Mucosa of descending colon (tissue), 3 donors: ENCODE results near the gene TPRA1. TPM values are rescaled to one million over a fixed set of nuclear protein-coding genes. Genes with fewer than 3 reads are reported as not detected.
A peak's percentile ranks its signal among the peaks of the same experiment; 100 is the strongest.

Experiments used
- ATAC-seq: fragments of 200-7000 bp; cut with Tn5 transposase; one replicate; pipeline ENCODE4 v1.9.1; 2020; ENCODE audit warnings: mild to moderate bottlenecking, moderate library complexity
- DNase-seq, 3 donors: peaks; one replicate each; pipeline ENCODE4 v3.0.0-alpha.2; 2020
- H3K36me3 ChIP-seq: fragments of 200-600 bp; one replicate; pipeline ENCODE4 v1.8.0; 2021; ENCODE audit warnings: low read depth, mild to moderate bottlenecking
- H3K4me1 ChIP-seq: fragments of 200-600 bp; one replicate; pipeline ENCODE4 v1.8.0; 2021; ENCODE audit warnings: low read depth, mild to moderate bottlenecking
- H3K4me3 ChIP-seq: fragments of 200-600 bp; one replicate; pipeline ENCODE4 v1.8.0; 2021; ENCODE audit warnings: mild to moderate bottlenecking
- H3K9me3 ChIP-seq: fragments of 200-600 bp; one replicate; pipeline ENCODE4 v1.8.0; 2021; ENCODE audit warnings: mild to moderate bottlenecking
- CTCF ChIP-seq: fragments of 200-600 bp; IDR thresholded peaks from one replicate; pipeline ENCODE4 v1.8.0; 2022; ENCODE audit warnings: antibody characterized with exemption, mild to moderate bottlenecking
- intact Hi-C, 2 donors: fragments of 100-400 bp; cut with DNase I in 1 of 2; cut with micrococcal nuclease in 1 of 2; formaldehyde crosslinking; loops; one replicate each; pipeline versions ENCODE4 v1.11.0 to v1.11.1; 2022; cut with DNase I, micrococcal nuclease
- total RNA-seq, 3 donors: library from RNA; stranded (reverse); fragmentation: NEBNext Ultra II Directional in 2 of 3; extraction: Animal tissue kit (Norgen Biotek cat#: 25700) in 2 of 3; gene quantifications; one replicate each; pipeline versions ENCODE4 v1.2.1 to v1.2.4, GENCODE V29; 2021 to 2023
- donor health status: DM: no; HTN: no; CAD: no; lungs with moderate emphysema.
- donor health status: DM: no; HTN: no; CAD: no.
- donor health status: DM: no; HTN: yes; CAD: no.

Gene TPRA1
- total RNA-seq, 3 donors from 2014 or later, result 24.2 to 37.0 (median 29.3) TPM

- no peaks in the 10 kb centered on the region for H3K36me3 ChIP-seq
- intact Hi-C loops, result loop anchor here in 1 of 2 donors (5.0 kb wide), 1 partner anchor 873 kb away; no protein-coding TSS in a partner anchor
- no peak for DNase-seq
- H3K4me3 ChIP-seq, result no peak overlapping the region
- no peak for TF ChIP-seq CTCF
- no peak for ATAC-seq
- peaks cover 7% of the 10 kb centered on the region for H3K4me1 ChIP-seq
- no peaks in the 10 kb centered on the region for H3K9me3 ChIP-seq
Measured at GRCh38 chr3:127550468-127551157, 39.9 kb downstream of the TPRA1 start.

- H3K4me1 ChIP-seq, result peaks cover 7% of the 10 kb centered on the region
- no peak overlapping the region for H3K4me3 ChIP-seq
- H3K36me3 ChIP-seq, result no peaks in the 10 kb centered on the region
- no peaks in the 10 kb centered on the region for H3K9me3 ChIP-seq
- DNase-seq (no peak), ATAC-seq (no peak)
- no peak for TF ChIP-seq CTCF
- intact Hi-C loops, result loop anchor here (5.0 to 10.0 kb wide), 2 partner anchors 805 to 873 kb away; no protein-coding TSS in a partner anchor
Measured at GRCh38 chr3:127549826-127550467, 40.6 kb downstream of the TPRA1 start.

- no peaks in the 10 kb centered on the region for H3K36me3 ChIP-seq
- no peaks in the 10 kb centered on the region for H3K9me3 ChIP-seq
- ATAC-seq, result peak; percentile 88
- intact Hi-C loops, result loop anchor here in 1 of 2 donors (10.0 kb wide), 1 partner anchor 803 kb away; no protein-coding TSS in a partner anchor
- TF ChIP-seq CTCF, result peak; percentile 70
- peak overlapping the region; percentile 25 for H3K4me3 ChIP-seq
- DNase-seq, result peak; percentile 83 to 88 (median 86)
- H3K4me1 ChIP-seq, result peaks cover 7% of the 10 kb centered on the region
Measured at GRCh38 chr3:127547761-127548605, 42.5 kb downstream of the TPRA1 start.

- intact Hi-C loops, result loop anchor here in 1 of 2 donors (10.0 kb wide), 1 partner anchor 802 kb away; no protein-coding TSS in a partner anchor
- TF ChIP-seq CTCF, result no peak
- peak; percentile 19 for ATAC-seq
Measured at GRCh38 chr3:127546970-127547733, 43.4 kb downstream of the TPRA1 start.

GRCh38 chr3:127546554-127546953 lies 44.0 kb downstream of the TPRA1 start:
- no peak overlapping the region for H3K4me3 ChIP-seq
- H3K36me3 ChIP-seq, result no peaks in the 10 kb centered on the region
- no peak for TF ChIP-seq CTCF
- no peaks in the 10 kb centered on the region for H3K9me3 ChIP-seq
- ATAC-seq (no peak), DNase-seq (no peak)
- intact Hi-C loops, result loop anchor here in 1 of 2 donors (10.0 kb wide), 1 partner anchor 802 kb away; no protein-coding TSS in a partner anchor
- peaks cover 21% of the 10 kb centered on the region for H3K4me1 ChIP-seq

More at GRCh38 chr3:127546970-127547733, 43.4 kb downstream of the TPRA1 start:
- Histone ChIP-seq H3K4me3 (no peak overlapping the region), H3K36me3 (no peaks in the 10 kb centered on the region), H3K4me1 (peaks cover 15% of the 10 kb centered on the region), H3K9me3 (no peaks in the 10 kb centered on the region)
- DNase-seq, result peak in 2 of 3 donors; percentile 24 to 55
